Astrocyte (in vitro differentiated cells and primary cell): Measurements from ENCODE around the gene RECK.

ENCODE experiments used
- EZH2 ChIP-seq: IDR thresholded peaks from 2 replicates; pipeline ENCODE4 v1.6.1; 2012; ENCODE audit warnings: mild to moderate bottlenecking, low read length, inconsistent platforms; ENCODE audit not compliant: insufficient read depth
- TF ChIP-seq, protein P1 (sequence below): IDR thresholded peaks from 2 replicates; pipeline ENCODE4 v1.5.1; 2011; ENCODE audit warnings: low read depth, mild to moderate bottlenecking, inconsistent platforms, low read length, moderate library complexity; ENCODE audit not compliant: insufficient read depth

DNA sequence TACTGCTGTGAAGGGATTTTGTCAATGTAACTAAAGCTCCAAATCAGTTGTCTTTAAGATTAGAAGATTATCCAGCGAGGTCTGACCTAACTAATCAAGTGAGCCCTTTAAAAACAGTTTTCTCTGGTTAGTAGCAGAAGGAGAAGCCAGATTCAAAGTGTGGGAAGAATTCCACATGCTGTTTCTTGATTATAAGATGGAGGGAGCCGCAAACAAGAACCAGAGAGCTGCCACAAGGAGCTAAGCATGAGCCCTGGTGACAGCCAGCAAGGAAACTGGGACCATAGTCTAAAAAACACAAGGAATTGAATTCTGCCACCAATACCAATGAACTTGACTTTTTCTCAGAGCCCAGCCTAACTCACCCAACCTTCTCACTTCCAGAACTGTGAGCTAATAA is 41.8 kb upstream of the RECK start:
- TF ChIP-seq, protein P1, sequence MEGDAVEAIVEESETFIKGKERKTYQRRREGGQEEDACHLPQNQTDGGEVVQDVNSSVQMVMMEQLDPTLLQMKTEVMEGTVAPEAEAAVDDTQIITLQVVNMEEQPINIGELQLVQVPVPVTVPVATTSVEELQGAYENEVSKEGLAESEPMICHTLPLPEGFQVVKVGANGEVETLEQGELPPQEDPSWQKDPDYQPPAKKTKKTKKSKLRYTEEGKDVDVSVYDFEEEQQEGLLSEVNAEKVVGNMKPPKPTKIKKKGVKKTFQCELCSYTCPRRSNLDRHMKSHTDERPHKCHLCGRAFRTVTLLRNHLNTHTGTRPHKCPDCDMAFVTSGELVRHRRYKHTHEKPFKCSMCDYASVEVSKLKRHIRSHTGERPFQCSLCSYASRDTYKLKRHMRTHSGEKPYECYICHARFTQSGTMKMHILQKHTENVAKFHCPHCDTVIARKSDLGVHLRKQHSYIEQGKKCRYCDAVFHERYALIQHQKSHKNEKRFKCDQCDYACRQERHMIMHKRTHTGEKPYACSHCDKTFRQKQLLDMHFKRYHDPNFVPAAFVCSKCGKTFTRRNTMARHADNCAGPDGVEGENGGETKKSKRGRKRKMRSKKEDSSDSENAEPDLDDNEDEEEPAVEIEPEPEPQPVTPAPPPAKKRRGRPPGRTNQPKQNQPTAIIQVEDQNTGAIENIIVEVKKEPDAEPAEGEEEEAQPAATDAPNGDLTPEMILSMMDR = no peak
- no peak for TF ChIP-seq EZH2
